ENCODE data around the gene AOAH. TPM values are rescaled to one million over a fixed set of nuclear protein-coding genes. Genes with fewer than 3 reads are reported as not detected.

AOAH gene
- 7.4 TPM for total RNA-seq

GRCh38 chr7:36723951-36724664, at the start of gene AOAH:
Gene AOAH (minus strand): TSS chr7:36724494. CDS start chr7:36724148, 346 bp downstream.
- no peak within 1 kb of the TSS for H3K4me3 ChIP-seq
- no peaks in the 10 kb centered on the region for H3K27me3 ChIP-seq
- H3K36me3 ChIP-seq = no peaks in the 10 kb centered on the region
- DNase-seq (ENCODE audit: extremely low spot score in 2 of 2) = no peak
- intact Hi-C loops (cut with DNase I) = no loop called here
- TF ChIP-seq POLR2A (IDR thresholded peaks at IDR 0.05) (no peak), CTCF (IDR thresholded peaks at IDR 0.05) (no peak), POLR2AphosphoS5 (IDR thresholded peaks at IDR 0.05; ENCODE audit: insufficient read depth in 1 of 2, low read depth in 1 of 2) (no peak)
- H3K27ac ChIP-seq = no peak within 1 kb of the TSS
- no peaks in the 10 kb centered on the region for H3K4me1 ChIP-seq
- no peaks in the 10 kb centered on the region for H3K9me3 ChIP-seq

- no peaks in the 10 kb centered on the region for H3K4me1 ChIP-seq
- no peaks in the 10 kb centered on the region for H3K27me3 ChIP-seq
- H3K27ac ChIP-seq = no peak overlapping the region
- no peak for DNase-seq (ENCODE audit: extremely low spot score in 2 of 2)
- TF ChIP-seq POLR2AphosphoS5 (IDR thresholded peaks at IDR 0.05; ENCODE audit: insufficient read depth in 1 of 2, low read depth in 1 of 2) (no peak), CTCF (IDR thresholded peaks at IDR 0.05) (no peak)
- intact Hi-C loops (cut with DNase I) = no loop called here
- no peaks in the 10 kb centered on the region for H3K36me3 ChIP-seq
- no peak overlapping the region for H3K4me3 ChIP-seq
- no peaks in the 10 kb centered on the region for H3K9me3 ChIP-seq
Measured at GRCh38 chr7:36766451-36766850, 42.2 kb upstream of the AOAH start.

- intact Hi-C loops (cut with DNase I) = no loop called here
- TF ChIP-seq CTCF (IDR thresholded peaks at IDR 0.05) (no peak), POLR2A (IDR thresholded peaks at IDR 0.05) (no peak), POLR2AphosphoS5 (IDR thresholded peaks at IDR 0.05; ENCODE audit: insufficient read depth in 1 of 2, low read depth in 1 of 2) (no peak)
- DNase-seq (ENCODE audit: extremely low spot score in 2 of 2) = no peak
- H3K36me3 ChIP-seq = no peaks in the 10 kb centered on the region
- H3K9me3 ChIP-seq = no peaks in the 10 kb centered on the region
- no peak overlapping the region for H3K27ac ChIP-seq
- H3K27me3 ChIP-seq = no peaks in the 10 kb centered on the region
- H3K4me3 ChIP-seq = no peak overlapping the region
- H3K4me1 ChIP-seq = no peaks in the 10 kb centered on the region
Measured at GRCh38 chr7:36765605-36766004, 41.3 kb upstream of the AOAH start.

GRCh38 chr7:36764929-36765328, 40.6 kb upstream of the AOAH start:
- Histone ChIP-seq H3K9me3 (no peaks in the 10 kb centered on the region), H3K27me3 (no peaks in the 10 kb centered on the region), H3K4me1 (no peaks in the 10 kb centered on the region), H3K36me3 (no peaks in the 10 kb centered on the region), H3K27ac (no peak overlapping the region), H3K4me3 (no peak overlapping the region)
- no peak for TF ChIP-seq POLR2A (IDR thresholded peaks at IDR 0.05)
- TF ChIP-seq POLR2AphosphoS5 (IDR thresholded peaks at IDR 0.05; ENCODE audit: insufficient read depth in 1 of 2, low read depth in 1 of 2) = no peak
- no peak for TF ChIP-seq CTCF (IDR thresholded peaks at IDR 0.05)
- intact Hi-C loops (cut with DNase I) = no loop called here
- no peak for DNase-seq (ENCODE audit: extremely low spot score in 2 of 2)

- intact Hi-C loops (cut with DNase I) = no loop called here
- no peaks in the 10 kb centered on the region for H3K27me3 ChIP-seq
- H3K36me3 ChIP-seq = no peaks in the 10 kb centered on the region
Measured at GRCh38 chr7:36763132-36763816, 39.0 kb upstream of the AOAH start.

More at GRCh38 chr7:36763132-36763816, 39.0 kb upstream of the AOAH start:
- H3K4me3 ChIP-seq = no peak overlapping the region
- no peaks in the 10 kb centered on the region for H3K9me3 ChIP-seq
- H3K27ac ChIP-seq = no peak overlapping the region
- no peak for DNase-seq (ENCODE audit: extremely low spot score in 2 of 2)
- no peaks in the 10 kb centered on the region for H3K4me1 ChIP-seq
- TF ChIP-seq POLR2AphosphoS5 (IDR thresholded peaks at IDR 0.05; ENCODE audit: insufficient read depth in 1 of 2, low read depth in 1 of 2) (no peak), CTCF (IDR thresholded peaks at IDR 0.05) (no peak), POLR2A (IDR thresholded peaks at IDR 0.05) (no peak)
